Activated T-cell treated with anti-CD3 and anti-CD28 coated beads for 1 hour (primary cell): ENCODE results near the gene DDIT4.
"Not testable (repeated sequence)": the region's sequence is repeated elsewhere in the genome, so short reads cannot be mapped to it uniquely, and the experiment has no call there.

ENCODE experiments used
- DNase-seq: peaks from one replicate; pipeline ENCODE4 v3.0.0-alpha.2; 2020; ENCODE audit warnings: low read depth

Gene DDIT4

DNA sequence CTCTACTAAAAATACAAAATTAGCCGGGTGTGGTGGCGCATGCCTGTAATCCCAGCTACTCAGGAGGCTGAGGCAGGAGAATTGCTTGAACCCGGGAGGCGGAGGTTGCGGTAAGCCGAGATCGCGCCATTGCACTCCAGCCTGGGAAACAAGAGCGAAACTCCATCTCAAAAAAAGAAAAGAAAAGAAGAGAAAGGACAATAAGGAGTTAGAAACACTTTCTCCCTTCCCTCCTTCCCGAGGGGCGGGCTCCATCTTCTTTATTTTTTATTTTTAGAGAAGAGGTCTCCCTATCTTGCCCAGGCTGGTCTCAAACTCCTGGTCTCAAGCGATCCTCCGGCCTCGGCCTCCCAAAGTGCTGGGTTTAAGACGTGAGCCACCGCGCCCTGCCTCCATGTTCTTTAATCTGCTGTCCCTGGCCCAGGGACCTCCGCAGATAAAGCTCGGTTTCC lies 23.1 kb downstream of the DDIT4 start:
- DNase-seq = not testable (repeated sequence)

DNA sequence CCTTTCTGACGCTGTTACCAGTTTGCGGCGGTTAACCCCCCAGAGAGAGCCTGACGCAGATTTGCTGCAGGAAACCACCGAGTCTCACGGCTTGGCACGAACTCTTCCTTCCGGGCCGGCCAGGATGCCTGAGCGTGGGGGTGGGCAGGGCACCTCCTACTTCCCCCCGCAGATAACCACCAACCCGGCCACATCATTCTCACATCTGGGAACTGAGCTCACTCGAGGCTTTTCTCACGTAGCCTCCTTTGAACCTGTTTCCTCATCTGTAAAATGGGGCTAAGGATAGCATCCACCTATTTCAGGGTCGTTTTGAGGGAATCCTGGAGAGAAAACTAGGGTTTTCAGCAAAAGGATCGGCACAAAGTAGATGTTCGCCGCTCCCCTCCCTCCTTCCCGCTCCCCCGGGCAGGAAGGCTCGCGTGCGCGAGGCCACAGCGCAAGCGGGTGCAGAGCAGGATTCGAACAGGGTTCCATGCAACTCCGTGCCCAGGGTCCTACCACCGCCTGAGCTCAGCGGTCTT lies 23.6 kb downstream of the DDIT4 start:
- peak; percentile 87 for DNase-seq

DNA sequence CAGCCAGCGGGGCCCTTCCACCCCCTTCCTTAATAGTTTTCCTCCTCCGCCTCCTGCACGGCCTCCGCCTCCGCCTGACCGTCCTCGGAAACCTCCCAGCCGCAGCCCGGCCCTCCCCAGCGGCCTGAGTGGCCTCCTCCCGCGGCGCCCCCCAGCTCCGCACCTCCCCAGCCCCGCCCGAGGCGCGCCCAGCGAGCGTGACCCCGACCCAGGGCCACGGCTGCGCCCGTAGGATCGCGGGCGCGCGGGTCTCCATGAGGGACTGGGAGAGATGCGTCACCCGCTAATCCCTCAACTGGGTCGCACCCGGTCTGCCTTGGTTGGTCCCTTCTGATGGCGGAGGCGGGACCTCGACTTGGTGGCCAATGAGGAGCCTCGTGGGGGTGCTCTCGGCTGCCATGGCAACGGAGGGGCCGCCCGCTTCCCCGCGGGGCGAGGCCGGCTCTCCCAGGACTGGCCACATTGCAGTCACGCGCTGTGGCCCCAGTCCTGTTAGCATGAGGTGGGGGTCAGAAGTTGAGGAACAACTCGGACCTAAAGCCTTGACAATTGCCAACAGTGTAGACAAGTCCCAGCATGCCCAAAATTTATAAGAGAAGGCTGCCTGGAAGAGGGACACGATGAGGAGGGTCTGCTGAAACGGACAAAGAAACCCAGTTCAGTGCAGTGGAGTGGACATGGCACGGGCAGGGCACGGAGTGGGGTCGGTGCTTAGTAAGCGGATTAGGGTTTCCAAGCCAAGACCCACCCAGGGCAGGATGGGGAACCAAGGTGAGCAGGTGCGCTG lies 24.3 kb downstream of the DDIT4 start:
- DNase-seq = peak; percentile 77

DNA sequence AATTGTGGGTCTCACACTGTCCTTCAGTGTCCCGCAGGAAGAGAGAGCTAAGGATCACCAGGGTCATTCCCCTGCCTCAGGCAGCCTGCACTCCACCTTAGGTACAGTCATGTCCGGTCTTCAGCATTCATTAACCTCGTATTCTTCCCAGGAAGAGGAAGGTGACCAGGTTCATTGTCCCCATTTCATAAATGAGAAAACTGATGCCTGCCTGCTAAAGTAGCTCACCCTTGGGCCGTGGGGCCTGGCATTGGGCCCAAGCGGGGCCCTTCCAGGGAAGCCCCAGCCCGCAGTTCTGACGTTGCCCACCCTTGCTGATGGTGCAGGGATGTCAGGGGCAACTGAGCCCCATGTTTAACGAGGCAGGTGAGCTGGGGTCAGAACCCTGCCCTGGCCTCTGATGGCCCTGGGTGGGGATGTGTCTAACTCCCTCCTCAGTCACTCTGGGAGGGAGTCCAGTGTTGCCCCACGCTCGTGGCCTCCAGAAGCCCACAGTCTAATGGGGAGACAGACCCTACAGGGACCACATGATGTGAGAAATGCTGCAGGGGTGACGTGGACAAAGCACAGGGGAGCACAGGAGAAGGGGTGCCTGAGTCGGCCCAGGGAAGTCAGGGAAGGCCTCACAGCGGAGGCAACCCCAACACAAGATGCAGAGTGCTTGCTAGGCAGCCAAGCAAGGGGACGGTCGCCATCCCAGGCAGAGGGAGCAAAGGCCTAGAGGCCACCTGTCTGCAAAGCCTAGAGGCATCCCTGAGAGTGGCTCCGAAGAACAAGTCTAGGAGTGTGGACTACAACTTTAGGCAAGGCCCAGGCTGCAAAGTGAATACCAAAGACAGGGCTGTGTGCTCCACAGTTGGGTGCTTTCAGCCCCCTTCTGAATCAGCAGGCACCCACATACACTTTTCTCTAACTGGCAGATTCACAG lies 25.1 kb downstream of the DDIT4 start:
- DNase-seq = no peak

DNA sequence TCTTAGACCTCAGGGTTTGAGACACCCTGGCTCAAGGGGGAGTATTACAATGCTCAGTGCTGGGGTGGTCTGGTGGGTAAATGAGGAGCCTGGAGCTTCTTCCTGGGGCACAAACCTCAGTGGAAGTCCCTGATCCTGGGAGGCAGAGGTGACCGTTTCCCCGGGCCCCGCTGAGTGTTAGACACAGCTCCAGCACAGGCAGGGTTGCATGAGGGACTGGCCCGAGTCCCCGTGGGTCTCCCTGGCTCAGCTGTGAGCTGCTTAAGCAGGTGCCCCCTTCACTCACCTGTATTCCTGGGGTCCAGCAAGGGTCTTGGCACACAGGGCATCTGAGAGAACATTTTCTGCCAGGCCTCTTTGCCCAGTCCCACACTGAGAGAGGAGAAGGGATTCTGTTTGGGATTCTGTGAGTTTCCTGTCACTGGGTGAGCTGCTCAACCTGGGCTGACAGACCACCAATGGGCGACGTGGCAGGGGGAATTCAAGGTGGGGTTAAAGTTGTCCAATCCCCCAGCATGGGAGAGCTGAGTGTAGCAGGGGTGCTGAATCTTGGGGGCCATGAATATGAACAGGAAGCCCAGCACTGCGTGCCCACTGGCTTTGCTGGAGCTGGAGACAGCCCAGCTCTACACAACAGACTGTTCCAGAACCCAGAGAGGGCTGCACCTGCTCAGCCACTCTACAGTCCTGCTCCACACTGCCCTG lies 29.9 kb downstream of the DDIT4 start:
- no peak for DNase-seq

DNA sequence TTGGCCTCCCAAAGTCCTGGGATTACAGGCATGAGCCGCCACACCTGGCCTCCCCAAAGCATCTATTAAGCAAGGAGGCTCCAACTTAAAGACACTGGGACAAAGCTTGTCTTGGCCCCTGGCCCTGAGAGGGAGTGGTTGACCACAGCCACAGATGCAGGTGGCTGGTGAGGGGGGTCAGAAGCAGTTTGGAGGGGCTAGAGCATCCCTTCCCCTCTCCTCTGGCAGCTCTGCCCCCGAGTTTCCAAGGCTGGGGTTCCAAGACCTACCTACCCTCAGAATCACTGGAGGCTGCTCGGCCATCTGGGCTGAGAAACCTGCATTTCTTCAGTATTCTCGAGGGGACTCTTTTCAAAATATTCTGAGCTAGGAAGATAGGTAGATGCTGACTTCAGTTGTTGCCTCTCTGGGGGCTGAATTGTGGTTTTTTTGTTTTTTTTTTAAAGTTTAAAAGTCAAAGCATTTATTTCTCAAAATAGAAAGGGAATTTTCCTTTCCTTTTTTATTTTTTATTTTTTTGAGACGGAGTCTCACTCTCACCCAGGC lies 32.6 kb downstream of the DDIT4 start:
- DNase-seq = no peak

DNA sequence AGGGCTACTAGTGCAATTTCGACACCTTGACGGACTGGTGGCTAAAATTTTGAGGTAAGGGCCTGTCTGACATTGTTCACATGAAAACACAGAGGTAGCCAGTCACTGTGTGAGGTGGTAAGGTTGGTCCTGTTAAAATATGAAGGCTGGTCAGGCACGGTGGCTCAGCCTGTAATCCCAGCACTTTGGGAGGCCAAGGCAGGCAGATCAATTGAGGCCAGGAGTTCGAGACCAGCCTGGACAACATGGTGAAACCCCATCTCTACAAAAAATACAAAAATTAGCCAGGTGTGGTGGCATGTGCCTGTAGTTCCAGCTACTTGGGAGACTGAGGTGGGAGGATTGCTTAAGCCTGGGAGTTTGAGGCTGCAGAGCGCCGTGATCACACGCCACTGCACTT lies 34.0 kb downstream of the DDIT4 start:
- DNase-seq = not testable (repeated sequence)

DNA sequence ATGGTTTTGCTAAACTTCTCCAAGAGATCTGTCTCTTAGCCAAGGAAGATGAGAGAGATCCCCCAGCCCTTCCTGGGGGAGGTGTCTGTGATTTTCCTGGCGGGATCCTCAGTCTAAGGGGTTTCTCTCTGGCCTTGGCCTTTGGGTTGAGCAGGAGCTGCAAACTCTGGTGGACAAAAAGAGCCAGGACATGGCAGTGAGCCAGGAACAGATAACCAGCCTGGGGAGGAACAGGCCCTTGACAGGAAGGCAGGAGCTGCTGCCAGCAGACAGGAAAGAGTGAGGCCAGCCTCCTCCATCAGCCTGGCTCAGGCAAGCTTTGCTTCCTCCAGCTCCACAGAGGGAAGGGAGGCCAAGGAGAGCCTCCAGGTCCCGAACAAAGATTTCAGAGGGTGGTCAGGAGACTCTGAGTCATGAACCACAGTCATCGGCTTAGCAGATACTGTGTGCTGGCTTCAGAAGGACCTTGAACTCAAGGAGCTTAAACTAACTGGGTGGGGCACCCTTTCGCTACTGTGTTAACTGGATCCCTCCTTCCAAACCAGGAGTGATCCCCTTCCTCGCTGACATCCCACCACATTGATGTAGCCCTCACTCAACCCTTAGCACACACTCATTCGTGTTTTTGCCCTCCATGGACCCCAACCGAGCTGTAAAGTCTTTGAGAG lies 34.7 kb downstream of the DDIT4 start:
- no peak for DNase-seq

DNA sequence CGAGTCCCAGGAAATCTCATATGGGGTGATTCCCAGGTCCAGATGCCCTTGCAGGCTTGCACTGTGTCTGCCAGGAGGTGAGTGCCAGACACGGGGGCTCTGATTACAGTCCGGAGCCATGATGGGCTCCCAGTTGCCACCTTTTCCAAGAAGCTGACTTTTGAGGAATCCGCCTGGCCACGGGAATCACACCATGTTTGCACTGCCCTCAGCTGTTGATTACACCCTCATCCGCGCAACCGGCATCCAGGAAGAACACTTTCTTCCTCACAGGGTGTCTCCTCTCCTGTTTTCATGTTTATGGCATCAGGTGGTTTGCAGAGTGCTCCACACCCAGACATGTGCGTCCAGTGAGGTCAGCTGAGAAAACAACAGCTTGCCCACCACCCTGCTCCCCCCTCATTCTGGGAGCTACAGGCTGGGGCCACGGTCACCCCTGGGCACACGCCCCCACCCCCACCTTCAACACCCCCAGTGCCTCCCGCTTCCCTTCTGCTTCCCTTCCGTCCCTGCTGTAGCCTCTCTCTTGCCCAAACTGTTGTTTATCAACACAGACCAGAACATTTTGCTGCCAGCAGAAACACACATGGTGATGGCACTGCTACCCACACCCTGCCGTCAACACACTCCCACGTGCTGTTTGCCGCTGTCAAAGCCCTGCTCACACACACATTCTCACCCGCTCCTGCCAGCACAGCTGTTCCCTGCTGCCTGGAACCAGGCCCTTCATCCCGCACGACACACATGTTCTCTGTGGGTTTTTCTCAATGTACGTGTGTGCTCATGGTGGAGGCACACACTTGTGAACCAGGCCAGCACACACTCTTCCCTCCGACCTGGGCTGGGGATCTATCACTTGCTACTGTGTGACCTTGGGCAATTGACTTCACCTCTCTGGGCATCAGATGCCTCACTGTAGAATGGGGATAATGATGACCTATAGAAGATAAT lies 35.8 kb downstream of the DDIT4 start:
- DNase-seq = no peak

DNA sequence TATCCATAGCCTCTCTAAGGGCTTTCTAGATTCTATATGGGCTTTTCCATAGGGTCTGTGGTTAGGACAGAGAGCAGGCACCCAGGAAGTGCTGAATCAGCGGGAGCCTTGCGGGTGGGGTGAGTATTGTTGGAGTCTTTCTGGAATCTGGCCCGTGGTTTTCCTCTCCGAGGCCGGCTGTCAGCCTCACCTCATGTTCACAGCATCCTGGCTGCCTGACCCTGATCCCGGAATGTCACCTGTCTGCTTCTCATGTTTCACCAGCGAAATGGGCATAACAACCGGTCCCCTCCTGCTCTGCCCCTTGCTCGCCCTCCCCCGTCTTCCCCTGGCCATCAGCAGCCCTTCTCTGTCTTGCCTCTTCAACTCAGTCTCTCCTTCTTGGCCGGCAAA lies 36.5 kb downstream of the DDIT4 start:
- no peak for DNase-seq

DNA sequence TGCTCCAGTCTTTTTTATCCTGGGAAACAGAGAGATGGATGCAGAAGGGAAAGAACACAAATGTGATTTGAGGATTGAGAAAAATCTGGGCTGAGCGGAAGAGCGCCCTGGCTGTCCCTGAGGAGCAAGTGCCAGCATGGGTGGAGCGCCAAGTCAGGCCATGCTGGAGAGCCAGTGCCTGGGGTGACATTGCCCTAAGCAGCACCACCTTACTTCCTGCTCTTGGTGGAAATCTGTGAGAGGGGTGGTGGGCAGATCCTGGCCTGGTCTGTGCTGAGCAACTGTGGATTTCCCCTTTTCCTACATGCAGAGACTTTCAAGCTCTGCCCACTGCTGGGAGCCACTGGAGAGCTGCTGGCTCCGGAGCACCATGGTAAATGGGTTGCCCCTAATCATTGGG lies 36.9 kb downstream of the DDIT4 start:
- no peak for DNase-seq

DNA sequence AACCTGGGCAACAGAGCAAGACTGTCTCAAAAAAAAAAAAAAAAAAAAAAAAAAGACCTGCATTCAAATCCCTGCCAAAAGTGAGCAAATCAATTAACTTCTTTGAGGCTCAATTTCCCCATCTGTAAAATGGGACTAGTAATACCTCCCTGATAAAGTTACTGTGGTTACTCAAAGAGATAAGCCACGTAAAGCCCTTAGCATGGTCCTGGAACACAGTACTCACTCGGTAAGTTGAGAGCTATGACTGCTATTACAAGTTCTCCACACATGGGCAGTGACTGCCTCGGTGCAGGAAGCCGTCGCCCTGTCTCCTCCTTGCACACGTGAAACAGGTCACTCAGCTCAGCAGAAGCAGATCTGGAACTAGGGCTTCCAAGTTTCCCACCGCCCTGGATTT lies 37.9 kb downstream of the DDIT4 start:
- no peak for DNase-seq

DNA sequence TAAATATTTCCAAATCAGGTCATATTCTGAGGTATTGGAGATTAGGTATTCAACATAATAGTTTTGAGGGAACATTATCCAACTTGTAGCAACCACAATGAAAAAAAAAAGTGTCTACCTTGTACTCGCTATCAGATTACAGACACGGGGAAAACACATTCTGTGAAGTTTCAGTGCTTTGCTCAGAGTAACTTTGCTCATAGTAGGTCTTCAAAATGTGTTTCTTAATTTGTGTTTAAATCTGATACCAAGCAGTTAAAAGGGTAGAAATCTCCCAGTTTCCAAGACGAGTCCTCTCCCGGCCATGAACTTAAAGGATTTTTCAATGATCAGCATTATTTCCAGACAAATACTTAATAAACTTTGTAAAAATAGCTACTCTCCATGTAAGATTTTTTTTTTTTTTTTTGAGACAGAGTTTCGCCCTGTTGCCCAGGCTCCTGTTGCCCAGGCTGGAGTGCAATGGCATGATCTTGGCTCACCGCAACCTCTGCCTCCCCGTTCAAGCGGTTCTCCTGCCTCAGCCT lies 39.2 kb downstream of the DDIT4 start:
- DNase-seq = no peak

DNA sequence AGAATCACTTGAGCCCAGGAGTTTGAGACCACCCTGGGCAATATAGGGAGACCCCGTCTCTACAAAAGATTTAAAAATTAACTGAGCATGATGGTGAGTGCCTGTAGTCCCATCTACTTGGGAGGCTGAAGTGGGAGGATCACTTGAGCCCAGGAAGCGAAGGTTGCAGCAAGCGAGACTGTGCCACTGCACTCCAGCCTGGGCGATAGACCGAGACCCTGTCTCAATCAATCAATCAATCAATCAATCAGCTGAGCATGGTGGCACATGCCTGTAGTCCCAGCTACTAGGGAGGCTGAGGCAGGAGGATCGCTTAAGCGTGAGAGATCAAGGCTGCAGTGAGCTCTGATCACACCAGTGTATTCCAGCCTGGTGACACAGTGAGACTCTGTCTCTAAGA lies 40.5 kb downstream of the DDIT4 start:
- no peak for DNase-seq

DNA sequence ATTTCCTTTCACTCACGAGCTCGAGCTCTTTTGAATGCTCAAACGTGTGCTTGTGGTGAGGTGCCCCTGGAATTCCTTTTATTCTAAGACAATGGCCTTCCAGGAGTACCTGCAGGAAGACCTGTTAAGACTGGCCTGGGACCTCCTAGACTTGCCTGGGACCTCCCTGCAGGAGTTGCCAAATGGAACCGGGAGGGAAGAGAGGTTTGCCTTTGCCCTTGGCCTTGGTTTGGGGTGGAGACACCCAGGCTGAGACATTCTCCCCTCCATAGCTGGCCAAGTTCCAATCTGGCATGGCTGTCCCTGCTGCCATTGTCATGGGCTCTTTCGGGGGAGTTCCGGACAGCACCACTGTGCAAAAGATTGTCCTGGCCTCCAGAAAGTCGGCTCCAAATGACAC lies 41.3 kb downstream of the DDIT4 start:
- DNase-seq = no peak

DNA sequence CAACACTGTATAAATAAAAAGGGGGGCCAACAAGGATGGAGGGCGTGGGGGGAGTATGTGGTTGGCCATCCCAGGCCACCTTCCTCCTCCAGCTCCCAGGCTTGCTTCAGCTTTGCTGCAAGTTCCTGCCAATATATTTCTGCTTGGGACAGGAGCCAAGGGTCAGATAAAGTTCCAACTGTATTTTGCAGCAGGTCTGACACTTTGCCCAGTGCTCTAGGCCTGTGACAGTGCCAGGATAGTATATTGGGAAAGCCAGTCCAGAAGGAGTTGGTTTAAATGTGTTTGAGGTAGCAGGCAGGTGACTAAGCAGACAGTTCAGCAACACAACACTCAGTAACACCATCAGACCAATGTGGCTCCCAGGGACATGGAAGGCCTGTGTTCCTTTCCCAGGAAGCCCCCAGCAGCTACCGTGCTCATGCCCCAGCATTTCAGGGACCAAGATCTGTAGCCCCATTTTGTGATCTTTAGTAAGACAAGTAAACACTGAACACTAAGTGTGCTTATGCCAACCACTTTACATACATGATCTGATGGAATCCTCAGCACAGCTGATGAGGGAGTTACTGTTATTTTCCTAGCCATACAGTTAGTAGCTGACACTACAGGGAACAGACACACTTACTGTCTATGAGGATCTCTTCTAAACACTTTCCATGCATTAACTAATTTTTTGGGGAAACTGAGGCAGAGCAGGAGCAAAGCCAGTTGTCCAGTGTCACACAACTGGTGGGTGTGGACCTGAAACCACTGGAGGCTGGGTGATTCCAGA lies 42.1 kb downstream of the DDIT4 start:
- no peak for DNase-seq

DNA sequence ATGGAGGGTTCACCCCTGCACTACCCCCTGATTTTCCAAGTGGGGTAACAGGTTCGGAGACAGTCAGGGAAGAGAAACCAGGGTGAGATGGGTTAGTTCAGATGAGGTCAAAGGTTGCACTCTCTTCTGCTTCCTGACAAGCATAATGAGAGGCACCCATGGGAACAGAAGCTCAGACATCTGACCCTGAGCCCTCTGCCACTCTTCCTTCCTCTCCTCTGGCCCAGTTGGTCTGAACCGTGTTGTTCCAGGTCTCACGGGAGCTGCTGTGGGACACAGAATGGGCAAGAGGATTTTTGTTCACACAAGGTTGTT lies 42.6 kb downstream of the DDIT4 start:
- no peak for DNase-seq

DNA sequence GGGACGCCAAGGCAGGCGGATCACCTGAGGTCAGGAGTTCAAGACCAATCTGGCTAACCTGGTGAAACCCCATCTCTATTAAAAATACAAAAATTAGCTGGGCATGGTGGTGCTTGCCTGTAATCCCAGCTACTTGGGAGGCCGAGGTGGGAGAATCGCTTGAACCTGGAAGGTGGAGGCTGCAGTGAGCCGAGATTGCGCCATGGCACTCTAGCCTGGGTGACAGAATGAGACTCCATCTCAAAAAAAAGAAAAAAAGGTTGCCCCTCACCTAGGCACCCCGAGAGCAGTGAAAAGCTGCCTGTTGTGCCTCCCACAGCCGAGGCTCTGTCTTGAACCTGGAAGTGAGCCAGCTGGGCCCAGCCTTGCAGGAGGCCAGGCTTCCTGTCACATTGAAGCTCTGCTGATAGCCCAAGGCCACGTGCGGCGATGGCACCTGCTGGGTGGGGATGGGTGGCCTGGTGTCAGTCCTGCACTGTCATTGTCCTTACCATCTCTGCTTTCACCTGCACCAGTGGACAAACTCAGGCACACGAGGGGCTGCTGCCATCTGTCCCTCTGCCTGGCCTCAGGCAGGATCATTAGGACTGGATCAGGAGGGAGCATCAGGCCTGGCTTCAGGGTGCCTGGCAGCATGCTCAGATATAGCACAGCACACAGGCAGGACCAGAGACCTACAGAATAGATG lies 43.2 kb downstream of the DDIT4 start:
- peak; percentile 53 for DNase-seq
